Stimulated activated CD4-positive, alpha-beta T cell treated with anti-CD3 and anti-CD28 coated beads, Interleukin-15, amount 100 ng/mL, for 48 hours (primary cell): ENCODE results near the gene KLK13.

ENCODE experiments used
- DNase-seq, 2 donors: peaks; one replicate each; pipeline ENCODE4 v3.0.0-alpha.2; 2020; ENCODE audit warnings: low read depth in 2 of 2

KLK13 gene

DNA sequence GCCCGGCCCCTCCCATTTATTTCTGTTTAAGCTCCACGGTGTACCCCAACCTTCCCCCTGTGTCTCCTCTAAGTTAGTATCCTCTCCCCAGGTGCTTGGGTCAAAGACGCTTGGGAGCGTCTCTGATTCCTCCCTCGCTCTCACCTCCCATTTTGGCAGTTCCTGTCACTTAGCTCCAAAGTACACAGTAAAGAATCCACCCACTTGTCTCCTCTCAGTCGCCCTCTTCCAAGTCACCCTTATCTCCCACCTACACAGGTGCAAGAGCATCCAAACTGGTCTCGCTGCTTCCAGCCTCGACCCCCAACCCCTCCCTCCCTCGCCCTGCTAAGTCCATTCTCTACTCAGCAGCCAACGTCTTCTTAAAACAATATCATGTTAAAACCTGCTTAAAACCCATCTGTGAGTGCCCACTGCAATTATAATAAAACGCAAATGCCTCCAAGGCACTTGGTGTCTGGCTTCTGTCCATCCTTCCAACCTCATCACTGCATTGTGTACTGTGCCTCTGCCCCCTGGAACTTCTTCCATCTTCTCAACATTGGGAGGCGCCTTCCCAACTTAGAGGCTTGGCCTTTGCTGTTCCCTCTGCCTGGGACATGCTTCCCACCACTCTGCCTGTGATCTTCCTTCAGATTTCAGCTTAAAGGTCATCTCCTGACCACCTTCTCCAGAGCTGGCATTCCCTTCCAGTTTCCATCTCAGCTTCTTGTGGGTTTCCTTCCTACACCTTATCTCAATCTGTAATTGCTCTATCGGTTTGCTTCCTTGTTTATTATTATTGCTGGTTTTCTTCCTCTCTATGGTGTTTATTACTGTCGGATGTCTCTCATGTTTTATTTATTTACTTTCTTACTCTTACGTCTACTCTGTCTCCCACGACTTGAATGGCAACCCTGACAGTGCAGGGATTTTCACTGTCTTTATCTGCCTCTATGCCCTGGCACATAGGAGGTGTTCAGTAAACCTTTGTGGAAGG is 27.3 kb upstream of the KLK13 start:
- DNase-seq: no peak

DNA sequence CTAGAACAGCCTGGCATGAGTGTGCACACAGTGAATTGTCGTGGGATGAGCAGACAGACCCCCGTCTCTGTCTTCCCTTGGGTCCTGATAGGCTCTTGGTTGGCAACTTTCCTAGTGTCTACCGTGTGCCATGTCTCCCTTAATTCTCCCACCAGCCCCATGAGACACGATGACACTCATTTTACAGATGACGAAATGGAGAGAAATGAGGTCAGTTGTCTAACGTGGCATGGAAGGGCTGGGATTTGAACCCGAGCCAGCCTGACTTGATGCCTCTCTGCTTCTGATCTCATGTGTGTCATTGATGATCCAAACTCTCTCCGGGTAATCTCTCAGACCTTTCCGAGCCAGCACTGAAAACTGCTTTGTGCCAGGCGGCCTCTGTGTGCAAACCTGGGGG is 26.2 kb upstream of the KLK13 start:
- DNase-seq: no peak

DNA sequence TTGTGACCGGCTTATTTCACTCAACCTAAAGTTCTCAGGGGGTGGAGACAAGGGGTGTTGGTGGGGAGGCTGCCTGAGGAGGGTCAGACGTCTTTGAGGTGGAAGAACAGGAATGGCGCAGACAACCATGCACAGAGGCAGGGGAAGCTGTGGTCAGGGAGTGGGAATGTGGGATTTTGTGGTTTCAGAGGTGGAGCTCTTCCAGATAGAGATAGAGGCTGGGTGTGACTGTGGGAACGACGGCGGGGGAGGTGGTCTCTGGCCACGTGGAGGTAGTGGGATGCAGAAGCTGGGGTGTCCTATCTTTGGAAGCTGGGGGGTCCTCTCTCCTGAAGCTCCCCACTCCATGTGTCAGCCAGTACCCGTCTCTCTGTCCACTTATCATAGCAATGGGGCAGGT is 25.6 kb upstream of the KLK13 start:
- DNase-seq: no peak

DNA sequence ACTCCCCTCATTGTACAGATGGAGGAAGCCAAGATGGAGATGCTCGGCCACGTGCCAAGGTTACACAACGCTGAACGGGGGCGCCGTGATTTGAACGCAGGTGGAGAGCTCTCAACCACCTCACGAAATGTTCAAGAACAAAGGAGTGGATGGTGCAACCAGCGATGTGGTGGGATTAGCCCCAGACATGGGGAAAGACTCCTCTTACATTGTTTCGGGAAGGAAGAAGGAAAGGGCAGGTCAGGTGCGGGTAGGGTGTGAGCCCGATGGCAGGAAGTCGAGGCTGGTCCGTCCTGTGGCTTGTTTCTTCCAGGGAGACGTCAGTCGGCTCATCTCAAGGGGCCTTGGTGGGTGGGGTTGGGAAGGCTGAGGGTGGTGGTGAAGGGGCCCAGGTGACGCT is 24.9 kb upstream of the KLK13 start:
- no peak for DNase-seq

DNA sequence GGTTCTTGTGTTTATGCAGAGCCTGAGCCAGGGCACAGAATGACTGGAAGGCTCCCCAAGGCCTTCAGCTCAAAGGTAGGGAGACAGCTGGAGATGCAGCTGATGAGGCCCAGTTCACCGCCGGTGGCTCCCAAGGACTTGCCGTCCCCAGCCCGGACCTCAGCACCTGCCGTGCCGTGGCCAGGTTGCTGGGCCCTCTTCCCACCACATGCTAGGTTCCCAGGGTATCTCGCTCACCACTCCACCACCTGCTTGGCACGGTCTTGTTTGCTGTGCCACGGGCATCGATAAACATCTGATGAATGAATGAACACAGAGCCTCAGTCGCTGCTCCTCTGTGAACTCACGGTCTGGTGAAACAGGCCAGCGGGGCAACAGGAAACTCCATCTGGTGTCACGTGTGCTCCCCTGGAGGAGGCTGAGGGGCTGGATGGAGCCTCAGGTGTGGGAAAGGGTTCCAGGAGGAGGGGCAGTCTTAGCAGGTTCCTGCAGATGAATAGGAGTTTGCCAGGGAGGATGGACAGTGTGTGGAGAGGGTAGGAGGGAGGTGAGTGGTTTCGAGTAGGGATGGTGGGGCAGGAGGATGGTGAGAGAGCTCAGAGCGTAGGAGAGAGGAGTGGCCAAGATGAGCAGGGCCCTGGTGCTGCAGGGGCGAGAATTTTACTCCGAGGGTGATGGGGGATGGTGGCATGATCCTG is 21.4 kb upstream of the KLK13 start:
- DNase-seq: no peak

DNA sequence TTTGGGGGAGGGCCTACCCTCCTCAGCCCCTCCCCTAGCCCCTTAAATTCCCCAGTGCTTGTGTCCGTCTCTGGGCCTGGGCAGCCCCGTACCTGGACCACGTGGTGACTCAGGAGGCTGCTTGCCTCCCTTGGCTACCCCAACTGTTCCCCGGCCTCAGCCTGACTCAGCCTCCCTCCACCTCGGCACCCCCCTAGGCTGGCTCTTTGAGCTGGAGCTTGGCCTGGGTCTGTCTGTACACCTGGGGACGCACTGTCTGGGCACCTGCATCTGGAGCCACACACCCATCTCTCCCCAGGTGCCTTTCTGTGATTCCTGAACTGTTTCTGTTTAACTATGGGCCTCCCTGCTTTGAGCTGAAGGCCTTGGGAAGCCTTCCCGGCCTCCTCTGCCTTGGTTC is 19.6 kb upstream of the KLK13 start:
- no peak for DNase-seq

DNA sequence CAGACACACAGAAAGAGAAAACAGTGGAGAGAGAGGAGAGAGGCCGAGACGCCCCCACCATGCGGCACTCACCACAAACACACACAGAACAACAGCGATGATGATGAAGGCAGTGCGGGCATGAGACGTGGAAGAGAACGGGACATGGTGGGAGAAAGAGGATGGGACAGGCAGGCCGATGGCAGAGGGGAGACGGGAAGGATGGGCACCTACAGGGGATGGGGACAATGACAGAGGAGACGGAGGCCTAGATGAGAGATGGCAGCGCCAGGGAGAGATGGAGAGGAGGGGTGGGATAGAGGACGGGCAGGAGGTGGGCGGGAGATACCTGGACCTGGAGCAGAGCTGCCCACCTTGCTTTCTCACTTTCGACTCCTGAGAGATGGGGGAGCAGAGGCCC is 18.9 kb upstream of the KLK13 start:
- no peak for DNase-seq

DNA sequence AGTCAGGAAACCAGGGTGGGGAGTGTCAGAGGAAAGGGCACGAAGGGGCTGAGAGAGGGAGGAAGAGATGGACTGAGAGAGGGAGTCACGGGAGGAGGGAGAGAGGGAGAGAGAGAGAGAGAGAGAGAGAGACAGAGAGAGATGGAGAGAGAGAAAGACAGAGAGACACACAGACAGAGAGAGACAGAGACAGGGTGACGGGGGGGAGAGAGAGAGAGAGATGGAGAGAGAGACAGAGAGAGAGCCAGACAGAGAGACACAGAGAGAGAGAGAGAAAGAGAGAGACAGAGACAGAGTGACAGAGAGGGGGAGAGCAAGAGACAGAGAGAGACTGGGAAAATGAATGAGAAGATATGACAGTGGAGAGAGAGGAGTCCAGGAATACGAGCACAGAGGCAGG is 18.3 kb upstream of the KLK13 start:
- no peak for DNase-seq

DNA sequence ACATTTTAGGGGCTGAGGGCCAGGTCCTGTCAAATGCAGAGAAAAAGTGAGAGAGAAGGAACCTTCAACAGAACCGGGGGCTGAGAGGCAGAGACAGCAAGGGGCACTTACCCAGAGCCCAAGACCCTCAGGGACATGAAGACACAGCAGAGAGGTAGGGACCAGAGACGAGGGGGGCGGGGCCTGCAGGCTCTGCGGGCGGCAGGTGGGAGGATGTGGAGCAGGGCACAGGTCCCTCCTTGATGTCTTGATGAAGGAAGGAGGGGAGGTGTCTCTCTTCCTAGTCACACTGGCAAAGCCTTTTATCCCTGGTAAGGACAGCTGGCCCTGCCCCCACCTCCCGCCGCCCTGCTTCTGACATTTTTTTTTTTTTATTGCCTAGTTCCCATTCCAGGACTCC is 17.7 kb upstream of the KLK13 start, which contains the start of gene KLK14:
Gene KLK14 (minus strand): TSS at position 277 of the 400 bp plus-strand sequence. CDS start 273 bp downstream, at position 4.
- DNase-seq: no peak

DNA sequence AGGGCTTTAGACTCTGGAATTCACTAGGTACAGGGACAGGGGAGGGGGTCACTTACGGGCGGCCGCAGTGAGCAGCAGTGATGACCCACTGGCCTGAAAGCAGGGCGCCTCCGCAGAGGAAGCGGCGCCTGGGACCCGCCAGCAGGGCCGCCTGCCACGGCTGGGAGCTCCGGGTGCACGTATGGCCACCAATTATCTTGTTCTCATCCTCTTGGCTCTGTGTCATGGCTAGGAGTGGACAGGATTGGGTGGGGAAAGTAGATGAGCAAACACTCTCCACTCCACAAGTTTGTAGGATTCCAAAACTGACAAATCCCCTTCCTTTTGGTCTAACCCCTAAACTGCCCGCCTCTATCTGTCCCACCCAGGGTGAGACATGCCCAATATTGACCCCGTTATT is 16.6 kb upstream of the KLK13 start:
- no peak for DNase-seq

DNA sequence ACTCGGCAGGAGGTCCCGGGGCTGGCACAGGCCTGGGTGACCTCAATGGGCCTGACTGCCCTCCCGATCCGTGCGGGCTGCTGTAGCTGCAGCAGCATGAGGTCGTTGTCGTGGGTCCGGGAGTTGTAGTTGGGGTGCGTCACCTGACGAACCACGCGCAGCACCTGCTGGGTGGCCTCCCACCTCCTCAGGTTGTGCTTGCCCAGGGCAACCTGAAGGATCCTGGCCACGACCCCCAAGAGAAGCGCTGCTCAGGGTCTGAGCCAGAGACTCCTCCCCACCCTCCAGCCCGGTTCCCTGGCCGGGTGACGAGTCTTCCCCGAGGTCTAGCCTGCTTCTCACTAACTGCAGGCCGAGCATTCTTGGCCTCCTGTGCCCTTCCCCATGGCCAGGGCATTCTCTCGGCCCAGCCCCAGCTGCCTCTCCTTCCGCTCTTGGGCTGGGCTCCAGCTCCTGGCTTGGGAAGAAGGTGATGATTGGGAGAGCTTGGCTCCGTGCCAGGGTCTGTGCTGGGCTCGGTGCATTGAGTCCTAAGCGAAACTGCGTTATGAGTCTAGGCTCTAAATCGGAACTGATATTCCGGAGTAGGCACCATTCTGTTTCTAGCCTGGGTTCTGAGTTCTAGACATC is 14.7 kb upstream of the KLK13 start:
- no peak for DNase-seq

DNA sequence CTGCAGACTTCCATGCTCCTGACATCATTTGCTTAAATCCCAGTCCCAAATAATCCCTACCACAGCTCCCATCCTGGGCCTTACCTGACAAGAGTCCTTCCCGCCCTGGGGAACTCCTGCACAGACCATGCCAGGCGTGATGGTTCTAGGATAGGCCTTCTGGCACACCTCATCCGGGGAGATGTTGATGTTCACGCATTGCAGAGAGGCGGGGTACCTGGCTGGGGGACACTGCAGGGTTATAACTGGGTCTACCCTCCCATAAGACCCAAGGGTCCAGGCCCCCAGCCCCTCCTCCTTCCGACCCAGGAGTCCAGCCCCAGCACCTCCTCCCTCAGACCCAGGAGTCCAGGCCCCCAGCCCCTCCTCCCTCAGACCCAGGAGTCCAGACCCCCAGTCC is 13.8 kb upstream of the KLK13 start:
- no peak for DNase-seq

DNA sequence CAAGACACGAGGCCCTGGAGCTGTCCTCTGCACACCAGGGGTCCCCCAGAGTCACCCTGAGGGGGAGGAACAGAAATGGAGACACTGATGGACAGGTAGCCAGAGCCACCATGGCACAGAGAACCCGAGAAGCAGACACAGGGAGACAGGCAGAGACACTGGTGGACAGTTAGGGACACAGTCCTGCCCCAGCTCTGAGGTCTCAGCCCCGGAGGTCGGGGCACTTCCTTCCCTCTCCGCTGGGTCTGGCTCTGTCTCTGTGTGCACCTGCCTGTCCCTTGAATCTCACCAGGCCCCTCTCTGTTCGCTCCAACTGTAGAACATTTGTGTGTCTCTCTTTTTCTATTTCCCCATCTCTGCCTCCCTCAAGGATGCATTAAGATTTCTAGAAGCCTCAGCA is 13.2 kb upstream of the KLK13 start:
- no peak for DNase-seq

DNA sequence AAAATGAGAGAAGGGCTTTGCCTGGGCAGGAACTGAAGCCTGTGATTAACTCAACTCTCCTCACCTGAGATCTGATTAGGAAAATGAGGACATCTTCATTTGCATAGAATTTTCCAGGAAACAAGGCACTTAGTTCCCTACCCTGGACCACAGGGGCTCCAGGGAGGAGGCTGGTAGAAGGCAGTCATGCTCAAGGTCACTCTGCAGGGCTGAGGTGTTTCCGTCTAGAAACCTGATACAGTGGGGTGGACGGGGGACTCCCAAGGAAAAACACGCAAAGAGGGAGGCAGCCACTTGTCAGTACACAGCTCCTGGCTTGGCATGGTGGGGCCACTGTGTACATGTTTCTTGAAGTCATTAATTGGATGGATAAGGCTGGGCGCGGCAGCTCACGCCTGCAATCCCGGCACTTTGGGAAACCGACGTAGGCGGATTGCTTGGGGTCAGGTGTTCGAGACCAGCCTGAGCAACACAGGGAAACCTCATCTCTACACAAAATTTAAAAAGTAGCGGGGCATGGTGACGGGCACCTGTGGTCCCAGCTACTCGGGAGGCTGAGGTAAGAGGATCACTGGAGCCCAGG is 11.8 kb upstream of the KLK13 start:
- DNase-seq: no peak

DNA sequence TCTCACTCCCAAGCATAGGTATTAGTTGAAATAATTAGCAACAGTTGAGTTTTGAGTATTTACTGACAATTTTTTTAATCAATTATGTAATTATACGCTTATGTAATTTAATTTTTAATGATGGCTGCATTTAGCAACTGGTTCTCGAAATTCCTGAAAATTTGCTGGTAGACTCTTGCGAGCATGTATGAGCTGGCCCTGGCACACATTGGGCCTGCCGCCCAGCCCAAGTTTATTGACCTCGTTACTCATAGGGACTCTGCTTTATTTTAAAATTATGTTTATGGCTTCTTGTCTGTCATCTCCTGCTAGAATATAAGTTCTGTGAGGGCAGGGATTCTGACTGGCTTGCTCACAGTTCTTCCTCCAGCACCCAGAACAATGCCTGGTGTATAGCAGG is 11.1 kb upstream of the KLK13 start:
- no peak for DNase-seq

DNA sequence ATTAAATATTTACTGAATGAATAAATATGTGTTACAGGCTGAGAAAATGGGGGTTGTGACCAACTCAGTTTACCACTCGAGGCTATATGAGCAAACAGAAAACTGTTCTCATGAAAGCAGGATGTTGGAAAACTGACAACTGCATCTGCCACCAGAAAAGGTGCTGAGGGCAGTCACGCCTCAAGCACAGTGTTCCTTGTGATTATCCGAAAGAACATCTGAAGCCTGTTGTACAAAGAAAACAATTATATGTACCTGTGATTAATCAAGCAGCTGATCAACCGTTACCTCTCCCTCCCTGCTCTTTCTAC is 6.2 kb upstream of the KLK13 start:
- DNase-seq: no peak

DNA sequence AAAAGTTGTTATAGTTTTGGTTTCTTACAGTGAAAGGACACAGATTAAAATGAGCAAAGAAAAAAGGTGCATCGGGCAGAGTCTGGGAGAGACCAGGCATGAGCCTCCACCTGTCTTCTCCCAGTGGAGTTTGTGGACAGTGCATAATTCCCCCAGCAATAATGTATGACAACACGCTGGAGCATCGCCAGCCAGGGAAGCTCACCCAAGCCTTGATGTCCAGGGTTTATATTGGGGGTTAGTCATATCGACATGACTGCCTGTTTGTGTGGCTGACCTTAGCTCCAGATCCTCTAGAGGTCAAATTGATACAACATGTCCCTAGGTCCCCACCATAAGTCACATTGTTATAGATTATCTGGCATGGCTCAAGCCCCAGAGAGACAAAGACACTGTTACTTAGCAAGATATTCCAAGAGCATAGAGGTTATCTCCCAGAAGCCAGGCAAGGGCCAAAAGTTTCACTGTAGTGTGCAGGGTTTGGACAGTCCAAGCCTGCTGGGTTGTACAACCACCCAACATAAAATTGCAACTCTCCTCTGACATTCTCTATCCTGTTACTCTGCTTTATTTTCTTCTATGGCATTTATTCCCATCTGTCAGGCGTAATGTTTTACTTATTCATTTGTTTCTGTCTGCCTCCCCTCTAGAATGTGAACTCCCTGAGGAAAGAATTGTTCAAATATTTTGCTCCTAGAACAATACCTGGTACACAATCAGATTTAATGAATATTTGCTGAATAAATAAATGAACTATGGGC is 5.6 kb upstream of the KLK13 start:
- no peak for DNase-seq

DNA sequence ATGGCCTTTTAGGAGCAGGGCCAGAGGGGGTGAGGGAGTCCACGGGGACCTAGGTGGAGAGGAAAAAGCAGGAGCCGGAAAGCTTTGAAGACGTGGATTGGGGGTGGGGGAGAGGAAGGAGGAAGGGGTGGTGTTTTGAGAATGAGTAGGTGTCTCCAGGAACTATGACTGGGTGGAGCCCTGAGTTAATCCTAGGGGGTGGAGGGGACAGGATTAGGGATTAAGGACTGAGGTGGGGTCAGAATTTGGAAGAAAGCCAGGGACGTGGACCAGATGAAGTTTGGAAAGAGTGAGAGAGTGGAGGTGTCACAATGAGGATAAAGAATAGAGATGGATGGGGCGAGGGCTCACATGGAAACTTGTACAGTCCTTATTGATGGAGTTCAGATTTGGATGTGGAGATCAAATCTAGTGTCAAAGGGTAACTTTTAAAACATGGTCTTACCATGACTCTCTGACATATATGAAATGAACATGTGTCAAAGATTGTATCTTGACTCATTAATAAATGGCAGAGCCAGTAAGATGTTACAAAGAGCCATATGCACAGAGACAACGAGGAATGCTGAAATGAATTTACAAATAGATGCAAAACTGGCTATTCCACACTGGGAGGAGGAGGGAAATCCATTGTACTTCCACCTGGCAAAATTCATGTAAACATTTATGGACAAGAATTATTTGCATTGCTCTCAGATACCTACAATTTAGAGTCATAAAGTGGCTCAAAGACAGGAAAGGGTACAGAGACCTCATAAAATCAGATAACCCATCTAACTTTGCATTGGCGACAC is 1.7 kb upstream of the KLK13 start:
- no peak for DNase-seq

DNA sequence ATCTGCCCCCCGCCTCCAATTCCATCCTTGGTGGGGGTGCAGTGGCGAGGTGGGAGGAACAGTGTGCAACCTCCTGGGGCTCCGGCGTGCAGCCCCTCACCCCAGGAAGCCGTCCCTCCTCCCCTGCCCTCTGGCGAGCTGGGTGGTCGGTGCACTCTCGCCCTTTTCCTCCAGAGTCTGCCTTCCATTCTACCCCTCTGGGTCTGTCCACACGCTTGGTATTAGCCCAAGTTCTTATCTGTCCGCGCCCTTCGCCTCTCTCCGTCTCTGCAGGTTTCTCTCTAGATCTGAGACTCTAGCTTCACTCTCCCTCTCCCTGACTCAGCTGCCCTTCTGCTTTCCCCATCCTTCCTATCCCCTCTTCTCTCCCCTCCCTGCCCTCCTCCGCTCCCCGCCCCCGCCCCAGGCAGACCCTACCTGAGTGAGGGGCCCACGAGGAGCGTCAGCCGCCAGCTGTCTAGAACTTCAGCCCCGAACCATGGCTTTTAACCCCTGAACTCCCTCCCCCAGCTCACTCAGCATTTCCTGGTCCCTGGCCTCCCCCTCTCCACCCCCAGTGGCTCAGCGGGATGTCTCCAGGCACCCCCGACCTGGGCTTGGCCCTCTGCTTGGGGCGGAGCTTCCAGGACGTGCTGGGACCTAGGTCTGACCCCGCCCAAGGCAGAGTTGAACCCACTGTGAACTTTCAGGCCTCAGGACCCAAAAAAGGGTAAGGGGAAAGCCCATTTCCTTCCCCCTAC is 499 bp upstream of the KLK13 start:
- no peak for DNase-seq

DNA sequence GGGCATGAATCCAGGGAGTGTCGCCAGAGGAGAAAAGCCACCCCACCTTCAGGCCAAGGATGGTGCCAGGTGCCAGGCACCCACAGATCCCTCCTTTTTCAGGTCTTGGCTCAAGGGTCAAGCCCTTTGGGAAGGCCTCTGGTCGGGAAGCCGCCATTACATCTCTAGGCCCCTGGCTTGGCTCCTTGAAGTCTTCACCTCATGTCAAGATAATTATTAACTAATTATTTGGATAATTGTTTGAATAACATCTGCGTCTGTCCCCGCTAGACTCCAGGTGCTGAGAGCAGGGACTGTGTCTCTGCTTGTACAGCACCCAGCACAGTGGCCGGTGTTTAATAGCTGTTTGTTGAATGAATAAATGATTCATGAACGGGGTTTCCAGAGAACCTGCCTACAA is 1.2 kb downstream of the KLK13 start:
- DNase-seq: no peak
